G401 (cell line): Measurements from ENCODE around the gene AXIN1. TPM values are rescaled to one million over a fixed set of nuclear protein-coding genes. Genes with fewer than 3 reads are reported as not detected.
A peak's percentile ranks its signal among the peaks of the same experiment; 100 is the strongest.
"Not testable (repeated sequence)": the region's sequence is repeated elsewhere in the genome, so short reads cannot be mapped to it uniquely, and the experiment has no call there.

Source experiments
- DNase-seq: peaks from one replicate; pipeline ENCODE4 v3.0.0-alpha.2; 2015; ENCODE audit warnings: low spot score
- in situ Hi-C: cut with HindIII; loops from 2 replicates; pipeline ENCODE4 v1.10.0; 2016; ENCODE audit warnings: low sequenced_read_pairs, mixed read lengths
- total RNA-seq: library from RNA; depleted of rRNA; stranded (reverse); fragments of >200 nt; shearing (Covaris generic); gene quantifications from 2 replicates; pipeline ENCODE4 v1.2.3, GENCODE V29; 2014

Gene AXIN1
- total RNA-seq, 1 experiment from 2014 or later = 46.3 TPM

DNA sequence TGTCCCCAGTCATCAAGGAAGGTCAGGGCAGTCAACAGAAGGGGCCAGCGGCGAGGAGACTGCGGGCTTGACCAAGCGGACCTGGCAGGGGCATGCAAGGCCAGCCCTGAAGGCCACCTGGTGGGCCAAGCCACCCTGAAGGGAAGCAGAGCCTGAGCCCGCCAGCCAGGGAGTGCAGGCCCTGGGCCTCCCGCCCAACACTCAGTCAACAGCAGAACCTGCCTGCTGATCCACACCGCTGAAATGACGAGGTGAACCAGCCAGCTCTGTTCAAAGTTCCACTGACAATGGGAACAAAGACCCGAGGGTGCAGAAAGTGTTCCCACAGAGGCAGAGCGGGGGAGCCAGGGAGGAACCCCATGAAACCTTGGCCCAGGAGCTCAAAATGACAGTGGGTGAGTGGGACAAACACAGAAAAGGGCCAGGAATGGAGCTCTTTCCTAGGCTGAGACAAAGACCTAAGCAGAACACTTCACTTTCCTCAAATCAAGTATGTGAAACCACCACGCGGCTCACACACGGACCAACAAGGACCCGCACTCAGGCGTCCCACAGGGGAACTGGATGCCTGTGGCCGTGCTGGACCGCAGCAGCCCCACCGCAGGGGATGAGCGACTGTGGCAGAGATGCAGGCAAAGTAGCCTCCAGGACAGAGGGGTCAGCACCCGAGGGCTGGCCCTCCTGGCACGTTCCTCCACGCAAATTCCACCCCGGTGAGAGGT lies 12.0 kb downstream of the AXIN1 start:
- DNase-seq = peak; percentile 48
- in situ Hi-C loops = no loop called here

DNA sequence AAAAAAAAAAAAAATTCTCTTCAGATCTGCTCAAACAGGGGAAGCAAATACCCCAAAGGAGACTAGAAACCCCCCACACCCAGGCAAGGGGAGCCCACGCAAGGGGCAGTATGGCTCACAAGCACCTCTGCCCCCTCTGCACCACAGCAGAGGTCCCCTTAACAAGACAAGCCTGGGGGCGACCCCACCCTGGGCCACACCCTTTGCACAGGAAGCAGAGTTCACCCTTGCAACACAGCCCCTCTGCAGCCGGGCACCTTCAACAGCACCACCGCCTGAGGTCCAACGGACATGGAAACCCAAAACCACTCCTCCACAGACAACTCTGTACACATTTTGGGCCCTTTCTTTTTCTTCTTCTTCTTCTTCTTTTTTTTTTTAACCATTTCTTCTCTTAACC lies 12.8 kb downstream of the AXIN1 start:
- in situ Hi-C loops = no loop called here
- DNase-seq = no peak

DNA sequence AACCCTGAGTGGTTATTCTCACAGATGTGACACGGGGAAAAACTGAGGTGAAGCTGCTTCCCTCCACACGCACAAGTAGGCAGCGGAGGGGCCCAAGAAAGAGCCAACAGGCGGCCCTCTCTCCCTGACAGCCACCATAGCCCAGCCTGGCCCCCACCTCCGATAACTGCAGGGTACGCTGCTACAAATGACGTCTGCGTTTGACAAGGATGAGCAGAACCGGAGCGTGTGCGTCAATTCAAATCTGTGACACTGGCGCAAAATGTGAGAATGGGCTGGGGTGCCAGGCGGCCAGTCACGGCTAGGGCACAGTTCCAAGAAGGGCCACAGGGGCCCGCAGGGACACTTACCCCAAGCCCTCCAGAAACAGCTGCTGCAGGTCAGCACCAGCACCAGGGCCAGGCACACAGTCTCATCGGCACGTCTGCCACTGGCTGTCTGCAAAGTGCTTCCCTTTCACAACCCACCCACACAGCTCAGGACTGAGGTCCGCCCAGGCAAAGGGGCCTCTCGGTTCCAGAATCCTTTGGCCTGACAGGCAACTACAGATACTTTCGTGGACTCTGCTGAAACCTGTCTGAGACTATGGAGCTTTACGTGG lies 14.4 kb downstream of the AXIN1 start:
- in situ Hi-C loops = no loop called here
- peak; percentile 64 for DNase-seq

DNA sequence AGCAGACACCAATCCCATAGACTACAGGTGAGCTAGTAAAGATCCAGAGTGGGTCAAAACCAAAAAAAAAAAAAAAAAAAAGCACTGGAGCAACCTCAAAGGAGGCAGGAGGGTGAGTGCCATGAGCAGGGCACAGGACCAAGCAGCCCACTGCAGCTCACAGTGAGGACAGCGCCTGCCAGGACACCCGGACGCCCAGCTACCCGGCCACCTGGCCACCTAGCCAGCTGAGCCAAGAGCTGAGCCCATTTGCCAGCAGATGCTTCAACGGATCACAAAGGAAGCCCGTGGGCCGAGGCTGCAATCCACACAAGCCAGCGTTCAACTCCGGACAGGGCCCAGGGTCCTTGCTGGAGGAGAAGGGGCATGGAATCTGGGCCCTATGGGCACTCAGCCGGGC lies 15.1 kb downstream of the AXIN1 start:
- DNase-seq = peak; percentile 90
- in situ Hi-C loops = no loop called here

DNA sequence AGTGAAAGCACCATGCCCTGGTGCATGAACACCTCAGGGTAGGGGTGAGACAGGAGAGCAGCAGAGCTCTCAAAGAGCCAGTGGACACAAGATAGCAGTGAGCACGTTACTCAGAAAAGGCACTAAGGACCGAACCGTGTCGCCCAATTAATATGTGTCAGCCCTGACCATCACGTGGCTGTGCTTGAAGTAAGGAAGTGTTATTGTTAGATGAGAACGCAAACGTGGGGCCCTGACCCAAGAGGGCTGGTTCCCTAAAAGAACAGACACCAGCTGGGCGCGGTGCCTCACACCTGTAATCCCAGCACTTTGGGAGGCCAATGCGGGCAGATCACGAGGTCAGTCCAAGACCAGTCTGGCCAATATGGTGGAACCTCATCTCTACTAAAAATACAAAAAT lies 16.3 kb downstream of the AXIN1 start:
- no peak for DNase-seq
- in situ Hi-C loops = no loop called here

DNA sequence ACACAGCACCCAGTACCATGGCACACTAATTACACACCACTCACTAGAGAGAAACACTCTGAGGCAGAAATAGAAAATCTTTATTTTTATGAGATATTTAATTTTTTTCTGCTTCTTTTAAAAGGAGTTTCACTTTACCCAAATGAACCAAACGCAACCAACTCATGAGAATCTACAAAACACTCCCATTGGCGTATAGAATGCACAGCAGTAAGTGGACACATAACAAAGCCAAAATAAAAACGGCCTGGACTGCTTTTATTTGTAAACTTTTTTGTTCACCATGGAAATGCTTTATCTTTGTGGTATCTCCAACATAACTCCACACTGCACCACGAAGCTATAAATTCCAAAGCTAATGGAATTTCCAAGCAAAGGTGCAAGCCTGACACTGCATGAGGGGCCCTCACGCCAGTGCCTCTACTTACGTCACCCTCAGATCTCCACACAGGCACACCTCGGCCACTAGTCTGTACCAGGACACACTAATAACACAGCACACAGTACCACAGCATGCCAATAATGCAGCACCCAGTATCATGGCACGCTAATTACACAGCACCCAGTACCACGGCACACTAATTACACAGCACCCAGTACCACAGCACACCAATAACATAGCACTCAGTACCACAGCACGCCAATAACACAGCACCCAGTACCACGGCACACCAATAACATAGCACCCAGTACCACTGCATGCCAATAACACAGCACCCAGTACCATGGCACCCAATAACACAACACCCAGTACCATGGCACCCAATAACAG lies 17.5 kb downstream of the AXIN1 start:
- DNase-seq, in situ Hi-C loops: not testable (repeated sequence)

DNA sequence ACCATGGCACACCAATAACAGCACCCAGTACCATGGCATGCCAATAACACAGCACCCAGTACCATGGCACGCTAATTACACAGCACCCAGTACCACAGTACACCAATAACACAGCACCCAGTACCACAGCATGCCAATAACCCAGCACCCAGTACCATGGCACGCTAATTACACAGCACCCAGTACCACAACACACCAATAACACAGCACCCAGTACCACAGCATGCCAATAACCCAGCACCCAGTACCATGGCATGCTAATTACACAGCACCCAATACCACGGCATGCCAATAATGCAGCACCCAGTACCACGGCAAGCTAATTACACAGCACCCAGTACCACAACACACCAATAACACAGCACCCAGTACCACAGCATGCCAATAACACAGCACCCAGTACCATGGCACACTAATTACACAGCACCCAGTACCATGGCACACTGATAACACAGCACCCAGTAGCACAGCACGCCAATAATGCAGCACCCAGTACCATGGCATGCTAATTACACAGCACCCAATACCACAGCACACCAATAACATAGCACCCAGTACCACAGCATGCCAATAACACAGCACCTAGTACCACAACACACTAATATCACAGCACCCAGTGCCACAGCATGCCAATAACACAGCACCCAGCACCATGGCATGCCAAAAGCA lies 18.2 kb downstream of the AXIN1 start:
- in situ Hi-C loops, DNase-seq: not testable (repeated sequence)

DNA sequence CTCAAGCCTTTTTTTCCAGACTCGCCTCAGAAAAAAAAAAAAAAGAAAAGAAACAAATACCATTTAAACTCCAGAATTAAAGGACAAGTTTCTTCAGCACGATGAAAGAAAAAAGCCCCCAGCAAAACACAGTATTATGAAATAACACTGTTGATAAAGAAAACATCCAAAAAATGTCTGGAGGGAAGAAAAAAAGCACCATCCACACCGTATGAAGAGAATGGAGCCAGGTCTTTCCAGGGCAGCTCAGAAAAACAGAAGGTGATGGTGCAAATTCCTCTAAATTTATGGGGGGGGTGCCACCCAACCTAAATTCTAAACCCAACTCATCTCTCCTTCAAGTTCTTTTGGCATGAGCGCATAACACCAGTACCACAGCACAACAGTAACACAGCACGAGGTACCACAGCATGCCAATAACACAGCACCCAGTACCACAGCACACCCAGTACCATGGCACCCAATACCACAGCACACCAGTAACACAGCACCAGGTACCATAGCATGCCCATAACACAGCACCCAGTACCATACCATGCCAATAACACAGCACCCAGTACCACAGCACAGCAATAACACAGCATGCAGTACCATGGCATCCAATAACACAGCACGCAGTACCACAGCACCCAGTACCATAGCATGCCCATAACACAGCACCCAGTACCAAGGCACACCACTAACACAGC lies 19.0 kb downstream of the AXIN1 start:
- no peak for DNase-seq
- in situ Hi-C loops = no loop called here

DNA sequence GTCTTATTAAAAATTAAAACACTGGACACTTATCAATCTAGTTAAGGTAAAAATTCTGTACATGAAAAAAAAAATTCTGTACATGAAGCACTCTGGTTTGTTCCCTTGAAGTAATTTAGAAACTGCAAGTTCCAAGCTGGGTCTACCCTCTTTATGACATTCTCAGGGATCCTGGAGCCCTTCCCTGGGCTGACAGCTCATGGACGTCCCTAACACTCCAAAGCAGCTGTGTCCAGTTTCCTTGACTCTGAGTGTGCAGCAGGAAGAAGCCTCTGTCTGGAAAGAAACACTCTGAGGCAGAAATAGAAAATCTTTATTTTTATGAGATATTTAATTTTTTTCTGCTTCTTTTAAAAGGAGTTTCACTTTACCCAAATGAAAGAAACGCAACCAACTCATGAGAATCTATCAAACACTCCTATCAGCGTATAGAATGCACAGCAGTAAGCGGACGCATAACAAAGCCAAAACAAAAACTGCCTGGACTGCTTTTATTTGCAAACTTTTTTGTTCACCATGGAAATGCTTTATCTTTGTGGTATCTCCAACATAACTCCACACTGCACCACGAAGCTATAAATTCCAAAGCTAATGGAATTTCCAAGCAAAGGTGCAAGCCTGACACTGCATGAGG lies 21.2 kb downstream of the AXIN1 start:
- DNase-seq = not testable (repeated sequence)

DNA sequence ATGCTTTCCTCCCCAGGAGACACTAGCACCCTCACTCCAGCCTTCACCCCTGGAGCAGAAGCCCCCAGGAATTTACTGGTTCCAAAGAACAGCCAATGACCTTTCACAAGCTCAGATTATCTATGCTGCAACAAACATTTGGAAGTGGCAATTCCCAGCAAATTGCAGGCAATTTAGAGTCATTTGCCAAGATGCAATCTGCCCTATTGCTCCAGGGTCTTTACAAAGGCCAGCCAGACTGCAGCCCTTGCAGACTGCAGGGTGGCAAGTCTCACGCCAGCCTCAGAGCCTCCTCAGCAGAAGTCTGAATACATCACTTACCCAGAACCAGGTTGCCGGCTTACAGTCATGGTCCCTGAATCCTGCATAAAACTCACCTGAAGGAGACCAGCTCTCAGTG lies 21.8 kb downstream of the AXIN1 start:
- peak; percentile 35 for DNase-seq
- in situ Hi-C loops = no loop called here

More for the DNA sequence above, 21.2 kb downstream of the AXIN1 start:
- in situ Hi-C loops = not testable (repeated sequence)

DNA sequence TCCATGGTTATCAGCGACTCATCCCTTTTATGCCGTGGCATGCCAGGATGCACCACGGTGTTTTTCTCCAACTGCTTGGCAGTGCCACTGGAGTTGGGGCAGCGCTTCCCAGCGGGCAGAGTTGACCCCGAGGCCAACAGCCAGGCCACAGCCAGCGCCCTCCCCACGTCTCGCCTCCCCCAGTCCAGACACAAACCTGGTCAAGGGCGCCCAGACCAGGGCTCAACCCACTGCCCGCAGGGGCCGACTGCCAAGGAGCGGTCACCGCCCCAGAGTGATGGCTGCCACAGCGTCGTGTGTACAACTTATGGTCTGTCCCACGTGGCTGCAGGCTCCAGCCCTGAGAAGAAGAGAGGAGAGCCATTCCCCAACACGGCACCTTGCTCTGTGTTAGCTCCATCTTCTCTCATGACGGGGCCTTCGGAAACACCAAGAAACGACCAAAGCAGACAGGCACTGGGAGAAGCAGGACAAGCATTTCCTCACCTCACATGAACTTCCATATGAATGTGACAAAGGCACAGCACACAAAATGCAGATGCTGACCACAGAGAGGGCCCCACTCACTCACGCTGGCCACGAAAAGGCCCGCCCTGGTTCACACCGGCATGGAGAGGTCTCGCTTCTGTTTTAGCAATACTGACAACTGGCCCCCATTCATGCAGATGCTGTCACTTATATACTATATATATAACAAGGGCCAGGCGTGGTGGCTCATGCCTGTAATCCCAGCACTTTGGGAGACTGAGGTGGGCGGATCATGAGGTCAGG lies 27.0 kb downstream of the AXIN1 start:
- DNase-seq = no peak
- in situ Hi-C loops = no loop called here

DNA sequence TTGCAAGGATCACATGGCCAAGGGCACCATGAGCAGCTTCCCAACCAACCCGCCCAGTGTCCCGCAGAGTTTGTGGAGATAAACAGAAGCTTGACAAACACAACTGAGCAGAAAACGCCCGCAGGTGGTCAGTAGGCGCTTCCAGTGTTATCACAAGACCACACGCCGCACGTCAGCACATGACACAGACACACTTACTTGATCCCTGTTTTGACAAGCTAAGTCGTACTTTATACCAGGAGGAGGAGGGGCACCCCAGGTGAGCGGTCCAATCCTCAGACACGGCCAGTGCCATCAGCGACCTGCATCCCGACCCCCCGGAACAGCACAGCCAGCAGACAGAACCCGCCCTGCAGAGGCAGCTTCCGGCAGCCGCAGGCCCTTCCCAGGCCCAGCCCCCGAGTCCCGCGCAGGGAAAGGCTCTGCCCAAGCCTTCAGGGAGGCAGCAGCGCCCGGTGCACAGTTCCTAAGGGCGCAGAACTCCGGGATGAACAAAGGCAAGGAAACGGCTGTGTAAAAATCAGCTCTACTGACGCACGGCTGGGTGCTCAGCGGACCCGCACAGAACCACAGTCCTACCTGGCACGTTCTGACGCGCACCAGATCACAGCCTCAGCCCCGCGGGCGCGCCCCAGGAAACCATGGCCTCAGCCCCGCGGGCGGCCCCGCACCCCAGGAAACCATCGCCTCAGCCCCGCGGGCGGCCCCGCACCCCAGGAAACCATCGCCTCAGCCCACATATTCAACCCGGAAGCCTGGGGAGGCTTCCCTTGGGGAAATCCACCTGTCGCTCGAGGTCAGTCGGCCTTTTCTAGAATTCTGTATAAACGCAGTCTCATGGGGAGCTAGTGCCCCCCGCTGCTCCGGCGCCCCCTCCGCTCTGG lies 27.8 kb downstream of the AXIN1 start:
- in situ Hi-C loops = no loop called here
- no peak for DNase-seq

DNA sequence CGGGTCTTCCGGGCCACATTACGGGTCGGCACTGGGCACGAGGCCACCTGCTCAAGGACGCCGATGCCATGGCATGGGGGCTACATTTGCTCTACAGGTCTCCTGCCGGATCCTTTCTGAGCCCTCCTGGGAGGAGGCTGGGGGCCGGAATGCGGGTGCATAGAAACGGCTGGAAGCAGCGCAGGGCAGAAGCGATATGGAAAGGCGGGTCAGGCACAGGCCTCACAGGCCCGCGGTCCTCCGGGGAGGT lies 28.4 kb downstream of the AXIN1 start:
- in situ Hi-C loops = no loop called here
- DNase-seq = no peak

DNA sequence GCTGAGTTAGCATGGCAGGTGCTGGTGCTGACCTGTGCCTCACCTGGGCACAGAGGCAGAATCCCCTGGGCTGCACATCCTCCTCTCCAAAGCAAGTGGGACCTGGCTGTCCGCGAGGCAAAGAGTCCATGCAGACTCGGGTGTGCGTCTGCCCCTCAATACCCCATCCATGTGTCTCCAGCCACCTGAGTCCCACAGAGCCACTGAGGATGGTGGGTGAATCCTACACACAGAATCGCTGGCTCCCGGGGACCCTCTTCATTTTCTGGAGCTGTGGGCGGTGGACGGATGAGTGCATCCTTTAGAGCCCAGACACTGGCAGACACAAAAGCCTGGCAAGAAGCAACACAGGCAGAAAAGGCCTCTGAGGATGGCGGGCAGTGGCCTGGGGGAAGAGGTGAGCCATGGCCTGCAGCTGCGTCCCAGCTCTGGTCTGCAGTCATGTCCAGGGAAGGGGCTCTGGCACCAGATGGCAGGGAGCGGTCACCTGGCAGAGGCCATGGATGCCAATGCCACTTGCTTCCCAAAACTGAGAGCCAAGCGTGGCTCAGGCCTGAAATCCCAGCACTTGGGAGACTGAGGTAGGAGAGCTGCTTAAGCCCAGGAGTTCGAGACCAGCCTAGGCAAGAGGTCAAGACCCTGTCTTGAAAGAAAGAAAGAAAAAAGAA lies 29.9 kb downstream of the AXIN1 start:
- in situ Hi-C loops = no loop called here
- peak; percentile 57 for DNase-seq

DNA sequence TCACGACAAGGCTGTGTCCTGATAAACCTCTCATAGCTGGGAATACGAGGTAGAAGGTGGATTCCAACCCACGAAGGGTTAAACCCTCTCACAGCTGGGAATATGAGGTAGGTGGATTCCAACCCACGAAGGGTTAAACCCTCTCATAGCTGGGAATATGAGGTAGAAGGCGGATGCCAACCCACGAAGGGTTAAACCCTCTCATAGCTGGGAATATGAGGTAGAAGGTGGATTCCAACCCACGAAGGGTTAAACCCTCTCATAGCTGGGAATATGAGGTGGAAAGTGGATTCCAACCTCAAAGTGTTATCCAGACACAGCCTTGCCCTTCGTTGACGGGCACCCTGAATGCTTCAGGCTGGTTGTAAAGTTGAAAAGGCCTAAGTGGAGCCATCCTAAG lies 31.0 kb downstream of the AXIN1 start:
- in situ Hi-C loops = no loop called here
- no peak for DNase-seq

DNA sequence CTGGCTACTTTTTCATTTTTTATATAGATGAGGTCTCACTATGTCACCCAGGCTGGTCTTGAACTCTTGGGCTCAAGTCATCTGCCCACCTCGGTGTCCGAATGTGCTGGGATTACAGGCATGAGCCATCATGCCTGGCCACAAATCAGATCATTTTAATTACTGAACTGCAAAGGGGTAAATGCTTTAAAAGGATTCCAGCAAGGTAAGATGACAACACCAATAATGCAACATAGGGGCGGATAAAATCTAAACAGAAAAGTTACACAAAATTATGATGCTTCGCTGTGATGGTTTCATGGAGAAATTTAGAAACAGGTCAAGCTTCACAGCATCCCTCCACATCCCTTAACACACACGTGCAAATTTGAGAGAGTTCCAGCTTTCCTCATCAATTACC lies 32.3 kb downstream of the AXIN1 start:
- in situ Hi-C loops = no loop called here
- no peak for DNase-seq

DNA sequence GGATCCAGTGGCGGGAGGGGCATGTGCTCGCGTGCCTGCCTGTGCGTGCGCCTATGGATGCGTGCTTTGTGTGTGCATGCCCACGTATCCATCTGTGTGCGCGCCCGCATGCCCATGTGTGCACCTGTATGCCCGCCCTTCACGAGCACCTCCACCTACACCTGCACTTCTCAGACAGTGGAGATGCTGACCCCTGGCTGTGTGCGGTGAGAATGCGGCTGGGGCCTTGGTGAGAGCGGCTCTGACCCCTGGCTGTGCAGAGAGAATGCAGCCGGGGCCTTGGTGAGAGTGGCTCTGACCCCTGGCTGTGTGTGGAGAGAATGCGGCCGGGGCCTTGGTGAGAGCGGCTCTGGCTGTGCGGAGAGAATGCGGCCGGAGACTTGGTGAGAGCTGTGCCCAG lies 33.9 kb downstream of the AXIN1 start:
- in situ Hi-C loops = no loop called here
- DNase-seq = no peak
